ENCODE results near the gene FCGR2B.
"Not testable (repeated sequence)": the region's sequence is repeated elsewhere in the genome, so short reads cannot be mapped to it uniquely, and the experiment has no call there.

- not testable (repeated sequence) for TF ChIP-seq CTCF, POLR2A, POLR2AphosphoS5 (IDR thresholded peaks at IDR 0.05)
Measured at GRCh38 chr1:161674908-161675307, 12.0 kb downstream of the FCGR2B start.
